GM19452 (cell line): ENCODE measurements around the gene RFLNA.
"Not testable (repeated sequence)": the region's sequence is repeated elsewhere in the genome, so short reads cannot be mapped to it uniquely, and the experiment has no call there.

Experiments used
- ATAC-seq: cut with Tn5 transposase; IDR thresholded peaks from one replicate; pipeline ENCODE4 v1.9.1; 2021; ENCODE audit not compliant: unreplicated experiment

The RFLNA gene

GRCh38 chr12:124318278-124319020, 23.6 kb downstream of the RFLNA start:
- no peak for ATAC-seq

GRCh38 chr12:124319368-124320050, 24.6 kb downstream of the RFLNA start:
- ATAC-seq: no peak

- ATAC-seq: peak; percentile 77
Measured at GRCh38 chr12:124321040-124321481, 26.2 kb downstream of the RFLNA start.

GRCh38 chr12:124321556-124322270, 26.8 kb downstream of the RFLNA start:
- ATAC-seq: peak; percentile 11

GRCh38 chr12:124322271-124322998, 27.5 kb downstream of the RFLNA start:
- no peak for ATAC-seq

GRCh38 chr12:124322999-124323328, 28.1 kb downstream of the RFLNA start:
- ATAC-seq: not testable (repeated sequence)

GRCh38 chr12:124323771-124324530, 29.1 kb downstream of the RFLNA start:
- ATAC-seq: no peak

GRCh38 chr12:124324803-124325705, 30.2 kb downstream of the RFLNA start:
- ATAC-seq: no peak

- no peak for ATAC-seq
Measured at GRCh38 chr12:124326104-124326503, 31.2 kb downstream of the RFLNA start.

- ATAC-seq: no peak
Measured at GRCh38 chr12:124326871-124327270, 32.0 kb downstream of the RFLNA start.

GRCh38 chr12:124327362-124328043, 32.6 kb downstream of the RFLNA start:
- no peak for ATAC-seq

- no peak for ATAC-seq
Measured at GRCh38 chr12:124328116-124328515, 33.2 kb downstream of the RFLNA start.

GRCh38 chr12:124328636-124329035, 33.7 kb downstream of the RFLNA start:
- ATAC-seq: no peak

GRCh38 chr12:124332058-124332672, 37.3 kb downstream of the RFLNA start:
- no peak for ATAC-seq

- ATAC-seq: no peak
Measured at GRCh38 chr12:124332900-124333299, 38.0 kb downstream of the RFLNA start.

GRCh38 chr12:124333724-124334123, 38.8 kb downstream of the RFLNA start:
- ATAC-seq: no peak

GRCh38 chr12:124334266-124334665, 39.4 kb downstream of the RFLNA start:
- no peak for ATAC-seq

- ATAC-seq: no peak
Measured at GRCh38 chr12:124334976-124335375, 40.1 kb downstream of the RFLNA start.
